ENCODE data around the gene SLC16A10.

- TF ChIP-seq MAX (IDR thresholded peaks at IDR 0.05) (no peak), POLR2AphosphoS5 (IDR thresholded peaks at IDR 0.05; ENCODE audit: low read depth, low read length) (no peak), EZH2 (IDR thresholded peaks at IDR 0.05; ENCODE audit: low read depth, low read length, severe bottlenecking) (no peak), GABPA (IDR thresholded peaks at IDR 0.05; ENCODE audit: borderline replicate concordance, insufficient read depth, low read length) (no peak), MAFK (IDR thresholded peaks at IDR 0.05; ENCODE audit: low read depth, low read length) (no peak), SIN3A (conservative IDR thresholded peaks at IDR 0.05 in 1 of 2, IDR thresholded peaks at IDR 0.05 in 1 of 2; ENCODE audit: low read depth in 1 of 2, low read length in 2 of 2) (no peak), EGR1 (IDR thresholded peaks at IDR 0.05; ENCODE audit: borderline replicate concordance, low read depth, low read length) (no peak), SUZ12 (IDR thresholded peaks at IDR 0.05; ENCODE audit: low read length) (no peak)
- TF ChIP-seq, protein P1, sequence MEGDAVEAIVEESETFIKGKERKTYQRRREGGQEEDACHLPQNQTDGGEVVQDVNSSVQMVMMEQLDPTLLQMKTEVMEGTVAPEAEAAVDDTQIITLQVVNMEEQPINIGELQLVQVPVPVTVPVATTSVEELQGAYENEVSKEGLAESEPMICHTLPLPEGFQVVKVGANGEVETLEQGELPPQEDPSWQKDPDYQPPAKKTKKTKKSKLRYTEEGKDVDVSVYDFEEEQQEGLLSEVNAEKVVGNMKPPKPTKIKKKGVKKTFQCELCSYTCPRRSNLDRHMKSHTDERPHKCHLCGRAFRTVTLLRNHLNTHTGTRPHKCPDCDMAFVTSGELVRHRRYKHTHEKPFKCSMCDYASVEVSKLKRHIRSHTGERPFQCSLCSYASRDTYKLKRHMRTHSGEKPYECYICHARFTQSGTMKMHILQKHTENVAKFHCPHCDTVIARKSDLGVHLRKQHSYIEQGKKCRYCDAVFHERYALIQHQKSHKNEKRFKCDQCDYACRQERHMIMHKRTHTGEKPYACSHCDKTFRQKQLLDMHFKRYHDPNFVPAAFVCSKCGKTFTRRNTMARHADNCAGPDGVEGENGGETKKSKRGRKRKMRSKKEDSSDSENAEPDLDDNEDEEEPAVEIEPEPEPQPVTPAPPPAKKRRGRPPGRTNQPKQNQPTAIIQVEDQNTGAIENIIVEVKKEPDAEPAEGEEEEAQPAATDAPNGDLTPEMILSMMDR (IDR thresholded peaks at IDR 0.05; ENCODE audit: control extremely low read depth in 1 of 3, insufficient read depth in 1 of 3, low read depth in 1 of 3, low read length in 3 of 3), result no peak
- TF ChIP-seq, protein P2, sequence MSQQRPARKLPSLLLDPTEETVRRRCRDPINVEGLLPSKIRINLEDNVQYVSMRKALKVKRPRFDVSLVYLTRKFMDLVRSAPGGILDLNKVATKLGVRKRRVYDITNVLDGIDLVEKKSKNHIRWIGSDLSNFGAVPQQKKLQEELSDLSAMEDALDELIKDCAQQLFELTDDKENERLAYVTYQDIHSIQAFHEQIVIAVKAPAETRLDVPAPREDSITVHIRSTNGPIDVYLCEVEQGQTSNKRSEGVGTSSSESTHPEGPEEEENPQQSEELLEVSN (IDR thresholded peaks at IDR 0.05), result no peak
These were observed 180.5 kb downstream of the SLC16A10 start for GRCh38 chr6:111267764-111268333.
